ENCODE measurements around the gene PPOX. TPM values are rescaled to one million over a fixed set of nuclear protein-coding genes. Genes with fewer than 3 reads are reported as not detected.

PPOX gene
- total RNA-seq, 3 donors from 2014 or later = 15.0 to 21.9 (median 16.3) TPM

GRCh38 chr1:161185282-161185682, 19.1 kb downstream of the PPOX start:
- ATAC-seq (peak; percentile 81), DNase-seq (peak; percentile 57 to 77 (median 75))
- intact Hi-C loops (cut with DNase I, micrococcal nuclease) = no loop called here
- Histone ChIP-seq H3K36me3 (ENCODE audit: low read depth) (no peaks in the 10 kb centered on the region), H3K4me1 (ENCODE audit: low read depth) (no peaks in the 10 kb centered on the region), H3K4me3 (no peak overlapping the region), H3K9me3 (no peaks in the 10 kb centered on the region)
- TF ChIP-seq CTCF (IDR thresholded peaks at IDR 0.05) = no peak

- Histone ChIP-seq H3K36me3 (ENCODE audit: low read depth) (no peaks in the 10 kb centered on the region), H3K4me3 (no peak overlapping the region), H3K9me3 (no peaks in the 10 kb centered on the region), H3K4me1 (ENCODE audit: low read depth) (no peaks in the 10 kb centered on the region)
- ATAC-seq (peak; percentile 35), DNase-seq (peak in 1 of 3 donors; percentile 16)
- intact Hi-C loops (cut with DNase I, micrococcal nuclease) = no loop called here
- no peak for TF ChIP-seq CTCF (IDR thresholded peaks at IDR 0.05)
Measured at GRCh38 chr1:161185732-161186311, 19.6 kb downstream of the PPOX start.

GRCh38 chr1:161187311-161187710, 21.1 kb downstream of the PPOX start:
- DNase-seq = no peak
- ATAC-seq = no peak
- Histone ChIP-seq H3K4me1 (ENCODE audit: low read depth) (no peaks in the 10 kb centered on the region), H3K9me3 (no peaks in the 10 kb centered on the region), H3K4me3 (no peak overlapping the region), H3K36me3 (ENCODE audit: low read depth) (no peaks in the 10 kb centered on the region)
- intact Hi-C loops (cut with DNase I, micrococcal nuclease) = no loop called here
- no peak for TF ChIP-seq CTCF (IDR thresholded peaks at IDR 0.05)

- ATAC-seq (no peak), DNase-seq (no peak)
- no peak overlapping the region for H3K4me3 ChIP-seq
- no peaks in the 10 kb centered on the region for H3K9me3 ChIP-seq
- H3K36me3 ChIP-seq (ENCODE audit: low read depth) = no peaks in the 10 kb centered on the region
- intact Hi-C loops (cut with DNase I, micrococcal nuclease) = no loop called here
- H3K4me1 ChIP-seq (ENCODE audit: low read depth) = no peaks in the 10 kb centered on the region
- no peak for TF ChIP-seq CTCF (IDR thresholded peaks at IDR 0.05)
Measured at GRCh38 chr1:161188381-161188780, 22.2 kb downstream of the PPOX start.

- TF ChIP-seq CTCF (IDR thresholded peaks at IDR 0.05) = no peak
- Histone ChIP-seq H3K4me1 (ENCODE audit: low read depth) (no peaks in the 10 kb centered on the region), H3K9me3 (no peaks in the 10 kb centered on the region), H3K36me3 (ENCODE audit: low read depth) (no peaks in the 10 kb centered on the region), H3K4me3 (no peak overlapping the region)
- intact Hi-C loops (cut with DNase I, micrococcal nuclease) = no loop called here
- DNase-seq (peak in 1 of 3 donors; percentile 15), ATAC-seq (no peak)
Measured at GRCh38 chr1:161189036-161189435, 22.8 kb downstream of the PPOX start.

Measured in mucosa of descending colon (tissue), 3 donors.